GM12891 (cell line): ENCODE results near the gene PSAT1.

ENCODE experiments used
- PAX5 ChIP-seq: IDR thresholded peaks from 2 replicates; pipeline ENCODE4 v1.6.1; 2011; ENCODE audit warnings: low read length, moderate library complexity, mild to moderate bottlenecking; ENCODE audit not compliant: insufficient read depth, severe bottlenecking
- POLR2A ChIP-seq: IDR thresholded peaks from 2 replicates; pipeline ENCODE4 v1.6.1; 2011; ENCODE audit warnings: low read depth, low read length, control low read depth
- POLR2AphosphoS5 ChIP-seq: IDR thresholded peaks from 2 replicates; pipeline ENCODE4 v1.6.1; 2011; ENCODE audit warnings: low read depth, low read length, control low read depth
- POU2F2 ChIP-seq: IDR thresholded peaks from 2 replicates; pipeline ENCODE4 v1.6.1; 2011; ENCODE audit warnings: low read depth, mild to moderate bottlenecking, control low read depth, low read length, moderate library complexity
- SPI1 ChIP-seq: IDR thresholded peaks from 2 replicates; pipeline ENCODE4 v1.6.1; 2011; ENCODE audit warnings: low read depth, low read length, control low read depth
- TAF1 ChIP-seq: IDR thresholded peaks from 2 replicates; pipeline ENCODE4 v1.6.1; 2011; ENCODE audit warnings: low read depth, low read length, control low read depth

GRCh38 chr9:78357165-78357873, 60.4 kb downstream of the PSAT1 start:
- no peak for TF ChIP-seq POLR2A
- TF ChIP-seq POLR2AphosphoS5 = no peak
- TF ChIP-seq TAF1 = no peak
- no peak for TF ChIP-seq SPI1
- TF ChIP-seq PAX5 = no peak
- no peak for TF ChIP-seq POU2F2
